HG03558 (cell line): ENCODE results near the gene PIP4K2A.
"Not testable (repeated sequence)": the region's sequence is repeated elsewhere in the genome, so short reads cannot be mapped to it uniquely, and the experiment has no call there.

Source experiments
- ATAC-seq: cut with Tn5 transposase; IDR thresholded peaks from one replicate; pipeline ENCODE4 v1.9.1; 2021; ENCODE audit warnings: moderate number of reproducible peaks; ENCODE audit not compliant: unreplicated experiment; ENCODE audit errors: extremely low read depth

Gene PIP4K2A

DNA sequence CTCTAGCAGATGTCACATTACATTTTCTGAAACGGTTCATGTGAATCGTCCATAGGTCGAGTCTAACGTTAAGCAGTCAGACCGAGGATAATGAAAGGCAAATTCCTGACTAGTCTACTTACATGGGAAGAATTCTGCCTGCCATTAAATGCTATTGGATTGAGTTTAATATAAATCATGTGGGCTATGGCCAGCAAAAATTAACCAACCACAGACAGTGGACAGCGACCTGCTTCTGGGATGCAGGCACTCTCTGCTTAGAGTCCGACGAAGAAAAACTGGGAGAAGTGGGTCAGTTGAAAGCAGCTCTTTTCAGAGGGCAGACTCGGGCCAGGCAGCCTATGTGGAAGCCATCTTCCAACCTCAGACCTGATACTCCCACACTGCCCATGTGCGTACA is 16.6 kb downstream of the PIP4K2A start:
- no peak for ATAC-seq

- no peak for ATAC-seq
These were observed 17.3 kb downstream of the PIP4K2A start for GRCh38 chr10:22697101-22697500.

DNA sequence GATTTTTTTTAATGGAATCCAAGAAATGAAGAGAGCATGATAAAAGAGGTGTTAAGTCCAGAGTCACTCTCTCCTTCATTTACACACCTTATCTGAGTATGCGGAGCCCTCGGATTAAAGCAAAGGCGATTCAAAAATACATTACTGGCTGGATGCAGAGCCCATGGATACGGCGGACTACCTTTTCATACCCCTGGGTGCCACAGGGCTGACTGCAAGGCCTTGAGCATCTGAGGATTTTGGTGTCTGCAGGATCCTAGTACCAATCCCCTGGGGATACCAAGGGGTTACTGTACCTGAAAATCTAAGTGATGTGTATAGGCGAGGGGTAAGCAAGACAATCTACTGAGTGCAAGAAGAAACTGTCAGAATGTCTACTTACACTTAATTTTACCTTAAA is 20.5 kb downstream of the PIP4K2A start:
- no peak for ATAC-seq

- no peak for ATAC-seq
These were observed 21.0 kb downstream of the PIP4K2A start for GRCh38 chr10:22693371-22693784.

GRCh38 chr10:22692119-22692518 is 22.3 kb downstream of the PIP4K2A start:
- ATAC-seq, result not testable (repeated sequence)

- ATAC-seq, result no peak
These were observed 23.6 kb downstream of the PIP4K2A start for GRCh38 chr10:22690614-22691431.

DNA sequence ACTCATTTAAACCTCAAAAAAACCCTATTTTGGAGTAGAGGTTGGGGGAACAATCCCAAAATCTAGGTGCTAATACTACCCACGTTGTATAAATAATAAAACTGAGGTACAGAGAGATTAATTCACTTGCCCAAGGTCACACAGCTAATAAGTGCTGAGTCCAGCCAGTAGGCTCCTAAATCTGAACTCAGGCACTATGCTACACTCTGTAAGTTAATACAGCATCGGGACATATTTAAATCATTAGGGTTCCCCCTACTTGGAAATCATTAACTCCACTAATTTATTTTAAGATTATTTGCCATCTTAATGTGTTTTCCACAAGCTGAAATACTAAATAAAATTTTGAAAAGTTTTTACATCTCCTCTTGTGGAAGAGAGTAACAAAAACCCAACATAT is 24.2 kb downstream of the PIP4K2A start:
- ATAC-seq, result no peak

DNA sequence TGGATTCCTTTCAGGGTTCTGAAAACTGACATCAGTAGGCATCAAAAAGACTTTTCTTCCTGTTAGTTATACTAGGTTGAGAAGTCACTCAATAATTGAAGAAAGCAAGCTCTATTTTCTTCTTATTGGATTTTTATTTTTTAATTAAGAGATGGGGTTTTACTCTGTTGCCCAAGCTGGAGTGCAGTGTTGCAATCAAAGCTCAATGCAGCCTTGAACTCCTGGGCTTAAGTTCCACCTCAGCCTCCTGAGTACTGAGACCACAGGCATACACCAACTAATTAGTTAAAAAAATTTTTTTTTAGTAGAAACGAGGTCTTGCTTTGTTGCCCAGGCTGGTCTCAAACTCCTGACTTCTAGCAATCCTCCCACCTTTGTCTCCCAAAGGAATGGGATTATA is 28.0 kb downstream of the PIP4K2A start:
- no peak for ATAC-seq

- ATAC-seq, result no peak
These were observed 28.5 kb downstream of the PIP4K2A start for GRCh38 chr10:22685926-22686325.

DNA sequence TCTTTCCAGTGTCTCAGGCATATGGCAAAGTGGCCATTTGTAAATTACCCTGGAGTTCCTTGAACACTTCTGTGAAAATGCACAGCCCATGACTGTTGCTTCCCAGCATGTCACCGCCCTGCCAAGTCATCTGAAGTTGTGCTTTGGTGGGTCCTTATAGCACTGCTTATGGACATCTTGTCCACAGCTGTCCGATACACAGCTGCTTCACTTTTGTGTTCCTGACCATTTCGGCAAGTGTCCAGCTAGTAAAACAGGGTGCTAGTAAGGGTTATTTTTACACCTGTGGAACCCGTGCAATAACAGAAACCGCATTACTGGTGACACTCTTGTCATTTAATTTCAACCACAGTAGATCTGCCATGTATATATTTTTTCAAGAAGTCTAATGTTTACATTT is 29.7 kb downstream of the PIP4K2A start:
- no peak for ATAC-seq

DNA sequence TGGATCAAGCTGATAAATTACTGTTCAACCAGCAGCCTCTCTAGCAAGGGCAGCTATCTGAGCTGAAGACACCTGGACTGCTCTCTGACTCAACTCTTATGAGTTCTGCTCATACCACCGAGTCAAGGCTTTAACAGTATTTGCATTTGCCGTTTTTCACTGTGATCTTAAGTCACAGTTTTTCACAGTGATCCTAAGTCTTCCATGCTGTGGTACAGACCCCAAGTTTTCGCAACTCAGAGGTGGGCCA is 31.3 kb downstream of the PIP4K2A start:
- peak; percentile 33 for ATAC-seq

- ATAC-seq, result no peak
These were observed 31.9 kb downstream of the PIP4K2A start for GRCh38 chr10:22682237-22683139.

DNA sequence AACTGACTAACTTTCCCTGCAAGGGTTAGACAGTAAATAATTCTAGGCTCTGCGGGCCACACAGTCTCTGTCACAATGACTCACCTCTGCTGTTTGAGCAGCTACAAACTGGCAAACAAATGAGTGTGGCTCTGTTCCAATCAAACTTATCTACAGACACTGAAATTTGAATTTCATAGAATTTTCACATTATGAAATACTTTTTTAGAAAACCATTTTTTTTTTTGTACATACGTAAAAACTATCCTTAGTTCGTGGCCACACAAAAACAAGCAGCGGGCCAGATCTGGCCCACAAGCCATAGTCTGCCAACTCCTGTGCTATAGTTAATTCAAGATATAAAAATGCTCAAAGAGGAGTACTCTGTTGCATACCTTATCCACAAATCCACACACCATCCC is 32.6 kb downstream of the PIP4K2A start:
- ATAC-seq, result no peak

- ATAC-seq, result no peak
These were observed 33.1 kb downstream of the PIP4K2A start for GRCh38 chr10:22681301-22681700.

- no peak for ATAC-seq
These were observed 34.8 kb downstream of the PIP4K2A start for GRCh38 chr10:22679608-22680007.

DNA sequence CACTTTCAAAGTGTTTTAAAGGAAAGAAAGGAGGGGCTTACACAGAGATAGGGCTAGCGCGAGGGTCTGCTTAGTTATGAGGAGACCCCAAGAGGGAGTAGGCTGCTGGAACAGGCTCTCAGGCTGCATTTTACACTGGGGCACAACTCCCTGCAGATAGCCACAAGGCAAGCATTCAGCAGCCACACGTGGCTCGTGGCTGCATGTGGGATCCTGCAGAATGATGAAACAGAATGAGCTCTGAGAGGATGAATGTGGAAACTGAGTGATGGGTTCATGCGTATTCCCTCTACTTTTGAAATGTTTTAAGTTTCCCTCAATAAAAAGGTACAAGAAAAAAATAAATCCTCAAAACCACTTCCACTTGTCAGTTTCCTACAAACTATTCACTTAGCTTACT is 37.0 kb downstream of the PIP4K2A start:
- no peak for ATAC-seq

- no peak for ATAC-seq
These were observed 37.9 kb downstream of the PIP4K2A start for GRCh38 chr10:22676435-22676834.

DNA sequence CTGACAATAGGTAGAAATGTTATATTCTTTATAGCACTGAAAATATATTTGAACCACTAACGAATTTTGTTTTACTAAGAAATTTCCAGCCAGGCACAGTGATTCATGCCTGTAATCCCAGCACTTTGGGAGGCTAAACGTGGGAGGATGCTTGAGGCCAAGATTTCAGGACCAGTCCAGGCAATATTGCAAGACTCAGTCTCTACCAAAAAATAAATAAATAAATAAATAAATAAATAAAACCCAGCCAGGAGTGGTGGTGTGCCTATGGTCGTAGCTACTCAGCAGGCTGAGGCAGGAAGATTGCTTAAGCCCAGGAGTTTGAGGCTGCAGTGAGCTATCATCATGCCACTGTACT is 39.8 kb downstream of the PIP4K2A start:
- no peak for ATAC-seq

GRCh38 chr10:22673785-22674572 is 40.4 kb downstream of the PIP4K2A start:
- no peak for ATAC-seq

GRCh38 chr10:22673091-22673392 is 41.3 kb downstream of the PIP4K2A start:
- ATAC-seq, result no peak
